Upper lobe of left lung (tissue), 4 donors: Measurements from ENCODE around the gene CACNB2.

ENCODE experiments used
- CTCF ChIP-seq, 6 experiments: fragments of 450-650 bp in 4 of 6; fragments of 200-600 bp in 2 of 6; sonication (generic) in 2 of 6; IDR thresholded peaks; one replicate each; pipeline ENCODE4 v1.5.1; 2016 to 2019; ENCODE audit warnings: antibody characterized with exemption in 6 of 6
- POLR2A ChIP-seq, 4 donors: fragments of 450-650 bp; IDR thresholded peaks; one replicate each; pipeline ENCODE4 v1.5.1; 2016 to 2017; ENCODE audit warnings: antibody characterized with exemption in 4 of 4, mild to moderate bottlenecking in 2 of 4

- TF ChIP-seq CTCF (IDR thresholded peaks at IDR 0.05) (no peak), POLR2A (IDR thresholded peaks at IDR 0.05) (no peak)
Measured at GRCh38 chr10:18236756-18237155, 96.5 kb downstream of the CACNB2 start.
